Naive thymus-derived CD8-positive, alpha-beta T cell (primary cell): ENCODE measurements around the gene NRXN3. TPM values are rescaled to one million over a fixed set of nuclear protein-coding genes. Genes with fewer than 3 reads are reported as not detected.
"Not testable (repeated sequence)": the region's sequence is repeated elsewhere in the genome, so short reads cannot be mapped to it uniquely, and the experiment has no call there.

Source experiments
- ATAC-seq, 2 donors: fragments of 150-1000 bp; cut with Tn5 transposase in 1 of 2; sonication (Bioruptor Pico), chemical (Tn5 transposase) in 1 of 2; 1 replicate in 1 of 2; 2 replicates in 1 of 2; pipeline ENCODE4 v1.10.0; 2021; ENCODE audit warnings: mild to moderate bottlenecking in 2 of 2, moderate library complexity in 2 of 2
- POLR2A ChIA-PET: fragments of 350-600 bp; sonication (Branson Sonifier 250); formaldehyde crosslinking; loops from one replicate; lab custom pipeline; 2021; ENCODE audit warnings: antibody characterized with exemption; lab: Charles Lee
- DNase-seq, 10 donors: peaks; one replicate each; pipeline versions ENCODE4 v3.0.0 to v3.0.0-alpha.2; 2020 to 2022
- H3K27ac Mint-ChIP-seq, 10 donors: one replicate each; pipeline ENCODE4 v1.8.0; 2020 to 2022; ENCODE audit warnings: mild to moderate bottlenecking in 10 of 10, mixed read lengths in 10 of 10, moderate library complexity in 4 of 10, inconsistent platforms in 1 of 10
- H3K27me3 Mint-ChIP-seq, 5 donors: one replicate each; pipeline ENCODE4 v1.8.0; 2021 to 2022; ENCODE audit warnings: mixed read lengths in 5 of 5
- H3K36me3 Mint-ChIP-seq, 3 donors: one replicate each; pipeline ENCODE4 v1.8.0; 2020 to 2022; ENCODE audit warnings: mixed read lengths in 3 of 3, mild to moderate bottlenecking in 2 of 3, inconsistent platforms in 1 of 3
- H3K4me1 Mint-ChIP-seq, 4 donors: one replicate each; pipeline ENCODE4 v1.8.0; 2021 to 2022; ENCODE audit warnings: mixed read lengths in 4 of 4
- H3K4me3 Mint-ChIP-seq, 10 donors: one replicate each; pipeline ENCODE4 v1.8.0; 2020 to 2022; ENCODE audit warnings: mild to moderate bottlenecking in 10 of 10, mixed read lengths in 10 of 10, moderate library complexity in 6 of 10, inconsistent platforms in 1 of 10
- H3K9me3 Mint-ChIP-seq, 9 donors: one replicate each; pipeline ENCODE4 v1.8.0; 2020 to 2022; ENCODE audit warnings: mixed read lengths in 9 of 9, mild to moderate bottlenecking in 3 of 9, inconsistent platforms in 1 of 9, moderate library complexity in 1 of 9
- polyA plus RNA-seq, 3 donors: library from polyadenylated mRNA; unstranded; fragments of 300-500 nt; fragmentation: Illumina TruSeq; gene quantifications; one replicate each; pipeline ENCODE4 v1.2.3, GENCODE V29; 2021
- total RNA-seq, 8 experiments: library from RNA in 2 of 8; stranded (reverse) in 2 of 8; gene quantifications; one replicate each; pipeline ENCODE4 v1.2.3 and lab custom pipeline; 2021 to 2026

The NRXN3 gene
- total and polyA plus RNA-seq, 5 experiments from 2014 or later, result not detected

GRCh38 chr14:78405079-78405856 is 235.1 kb downstream of the NRXN3 start:
- H3K9me3 Mint-ChIP-seq, result peaks cover 0 to 16% (median 2%) of the 10 kb centered on the region in 9 donors
- POLR2A ChIA-PET, result no interaction called here
- no peak overlapping the region for H3K4me3 Mint-ChIP-seq
- H3K27me3 Mint-ChIP-seq, result peaks cover 0 to 40% (median 5%) of the 10 kb centered on the region in 5 donors
- no peaks in the 10 kb centered on the region for H3K36me3 Mint-ChIP-seq
- H3K4me1 Mint-ChIP-seq, result no peaks in the 10 kb centered on the region
- DNase-seq, result no peak
- no peak for ATAC-seq
- no peak overlapping the region for H3K27ac Mint-ChIP-seq

- no peaks in the 10 kb centered on the region for H3K4me1 Mint-ChIP-seq
- no peak overlapping the region for H3K4me3 Mint-ChIP-seq
- DNase-seq (no peak), ATAC-seq (no peak)
- no peak overlapping the region for H3K27ac Mint-ChIP-seq
- POLR2A ChIA-PET, result no interaction called here
- H3K27me3 Mint-ChIP-seq, result peaks cover 0 to 21% (median 3%) of the 10 kb centered on the region in 5 donors
- H3K36me3 Mint-ChIP-seq, result no peaks in the 10 kb centered on the region
- peaks cover 0 to 16% (median 4%) of the 10 kb centered on the region in 9 donors for H3K9me3 Mint-ChIP-seq
These were observed 242.3 kb downstream of the NRXN3 start for GRCh38 chr14:78412475-78412874.

GRCh38 chr14:78414172-78414571 is 244.0 kb downstream of the NRXN3 start:
- no peaks in the 10 kb centered on the region for H3K36me3 Mint-ChIP-seq

DNA sequence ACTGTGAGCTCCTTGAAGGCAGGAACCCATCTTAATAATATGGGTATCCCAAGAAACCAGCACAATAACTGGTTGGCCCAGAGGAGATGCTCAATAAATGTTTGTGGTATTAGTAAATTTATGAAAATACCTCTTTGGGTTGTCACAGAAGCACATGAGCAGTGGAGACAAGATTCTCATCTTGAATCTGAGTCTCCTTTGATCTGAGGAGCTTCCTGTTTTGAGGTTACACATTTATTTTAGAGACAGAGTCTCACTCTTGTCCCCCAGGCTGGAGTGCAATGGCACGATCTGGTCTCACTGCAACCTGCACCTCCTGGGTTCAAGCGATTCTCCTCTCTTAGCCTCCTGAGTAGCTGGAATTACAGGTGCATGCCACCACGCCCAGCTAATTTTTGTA is 247.4 kb downstream of the NRXN3 start:
- Mint-ChIP-seq H3K4me3 (no peak overlapping the region), H3K9me3 (peaks cover 0 to 4% (median 0%) of the 10 kb centered on the region in 9 donors), H3K4me1 (no peaks in the 10 kb centered on the region), H3K27me3 (peaks cover 0 to 18% (median 2%) of the 10 kb centered on the region in 5 donors), H3K36me3 (no peaks in the 10 kb centered on the region), H3K27ac (no peak overlapping the region)
- DNase-seq (no peak), ATAC-seq (no peak)
- POLR2A ChIA-PET, result no interaction called here

More at GRCh38 chr14:78414172-78414571, 244.0 kb downstream of the NRXN3 start:
- H3K27me3 Mint-ChIP-seq, result peaks cover 0 to 18% (median 2%) of the 10 kb centered on the region in 5 donors
- POLR2A ChIA-PET, result no interaction called here
- peaks cover 0 to 16% (median 4%) of the 10 kb centered on the region in 9 donors for H3K9me3 Mint-ChIP-seq
- no peak overlapping the region for H3K4me3 Mint-ChIP-seq
- no peak overlapping the region for H3K27ac Mint-ChIP-seq
- no peak for DNase-seq
- no peak for ATAC-seq
- H3K4me1 Mint-ChIP-seq, result no peaks in the 10 kb centered on the region

DNA sequence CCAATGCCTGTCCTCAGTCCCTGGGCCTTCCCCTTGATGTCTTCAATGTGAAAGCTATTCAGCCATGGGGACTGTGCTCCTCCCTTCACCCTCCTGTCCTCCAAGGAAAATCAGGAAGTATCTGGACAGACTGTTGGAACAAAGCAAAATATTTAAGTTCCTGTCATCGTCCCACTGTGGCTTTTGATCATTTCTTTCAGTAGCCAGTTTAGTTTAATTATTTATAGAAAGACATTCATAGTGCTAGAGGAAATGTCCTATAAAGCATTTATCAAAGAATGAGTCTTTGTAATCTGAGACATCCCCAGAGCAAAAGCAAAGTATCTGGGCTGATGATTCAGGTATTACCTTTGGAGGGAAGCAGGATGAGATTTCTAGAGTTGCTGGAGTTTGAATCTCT is 254.1 kb downstream of the NRXN3 start:
- Mint-ChIP-seq H3K27ac (no peak overlapping the region), H3K4me1 (no peaks in the 10 kb centered on the region), H3K4me3 (no peak overlapping the region), H3K36me3 (no peaks in the 10 kb centered on the region), H3K27me3 (peaks cover 0 to 12% (median 3%) of the 10 kb centered on the region in 5 donors), H3K9me3 (peaks cover 0 to 2% (median 0%) of the 10 kb centered on the region in 9 donors)
- DNase-seq, result no peak
- ATAC-seq, result no peak
- POLR2A ChIA-PET, result no interaction called here

DNA sequence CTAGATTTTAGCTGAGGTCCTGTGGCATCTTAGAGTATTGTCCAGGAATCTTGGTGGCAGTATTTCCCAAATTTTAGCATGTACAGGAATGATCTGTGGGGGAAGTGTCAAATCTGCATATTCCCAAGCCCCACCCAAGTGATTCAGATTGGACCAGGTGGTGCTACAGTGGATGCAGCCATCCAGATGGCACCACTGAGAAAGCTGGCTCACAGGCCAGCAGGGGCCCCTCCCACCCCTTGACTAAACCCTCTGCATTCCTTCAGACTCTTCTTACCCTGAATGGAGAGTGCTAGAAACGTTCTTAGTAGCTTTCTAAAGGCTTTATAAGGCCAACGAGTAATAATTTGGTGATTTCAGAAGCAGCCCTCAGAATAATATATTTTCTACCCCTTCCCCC is 255.2 kb downstream of the NRXN3 start:
- Mint-ChIP-seq H3K36me3 (no peaks in the 10 kb centered on the region), H3K27ac (peak overlapping the region in 1 of 10 donors; percentile 30), H3K4me1 (no peaks in the 10 kb centered on the region), H3K27me3 (peaks cover 0 to 12% (median 3%) of the 10 kb centered on the region in 5 donors), H3K9me3 (peaks cover 0 to 2% (median 0%) of the 10 kb centered on the region in 9 donors), H3K4me3 (no peak overlapping the region)
- no peak for ATAC-seq
- DNase-seq, result no peak
- POLR2A ChIA-PET, result no interaction called here

DNA sequence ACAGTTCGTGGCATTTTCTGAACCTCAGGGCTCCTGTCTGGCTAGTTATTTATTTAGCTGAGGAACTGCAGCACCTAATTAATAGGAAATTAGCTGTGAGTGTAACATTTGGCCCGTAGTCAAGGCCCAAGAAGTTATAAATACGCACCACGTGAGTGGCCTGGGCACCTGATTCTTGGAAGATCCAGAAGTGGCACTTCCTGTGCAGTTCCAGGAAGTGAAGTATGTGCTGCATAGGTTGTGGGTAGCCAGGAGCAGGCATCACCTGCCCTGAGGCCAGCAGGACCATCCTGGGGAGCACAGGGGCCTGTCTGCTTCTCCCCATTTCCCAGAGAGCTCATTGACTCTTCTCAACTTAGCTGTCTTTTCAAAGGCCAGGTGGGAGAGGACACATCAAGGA is 255.6 kb downstream of the NRXN3 start:
- H3K4me1 Mint-ChIP-seq, result no peaks in the 10 kb centered on the region
- DNase-seq (no peak), ATAC-seq (no peak)
- peaks cover 0 to 12% (median 3%) of the 10 kb centered on the region in 5 donors for H3K27me3 Mint-ChIP-seq
- H3K4me3 Mint-ChIP-seq, result no peak overlapping the region
- no peak overlapping the region for H3K27ac Mint-ChIP-seq
- peaks cover 0 to 2% (median 0%) of the 10 kb centered on the region in 9 donors for H3K9me3 Mint-ChIP-seq
- H3K36me3 Mint-ChIP-seq, result no peaks in the 10 kb centered on the region
- POLR2A ChIA-PET, result no interaction called here

GRCh38 chr14:78432046-78432445 is 261.9 kb downstream of the NRXN3 start:
- no peak overlapping the region for H3K27ac Mint-ChIP-seq
- no peaks in the 10 kb centered on the region for H3K4me1 Mint-ChIP-seq
- POLR2A ChIA-PET, result no interaction called here
- no peak for ATAC-seq
- no peak for DNase-seq
- H3K9me3 Mint-ChIP-seq, result no peaks in the 10 kb centered on the region
- peaks cover 0 to 11% (median 1%) of the 10 kb centered on the region in 5 donors for H3K27me3 Mint-ChIP-seq
- H3K36me3 Mint-ChIP-seq, result no peaks in the 10 kb centered on the region
- no peak overlapping the region for H3K4me3 Mint-ChIP-seq

- H3K4me1 Mint-ChIP-seq, DNase-seq, H3K4me3 Mint-ChIP-seq, H3K36me3 Mint-ChIP-seq, H3K27ac Mint-ChIP-seq, H3K9me3 Mint-ChIP-seq, ATAC-seq, POLR2A ChIA-PET: not testable (repeated sequence)
- peaks cover 2 to 34% (median 6%) of the 10 kb centered on the region in 5 donors for H3K27me3 Mint-ChIP-seq
These were observed 267.3 kb downstream of the NRXN3 start for GRCh38 chr14:78437448-78437847.

DNA sequence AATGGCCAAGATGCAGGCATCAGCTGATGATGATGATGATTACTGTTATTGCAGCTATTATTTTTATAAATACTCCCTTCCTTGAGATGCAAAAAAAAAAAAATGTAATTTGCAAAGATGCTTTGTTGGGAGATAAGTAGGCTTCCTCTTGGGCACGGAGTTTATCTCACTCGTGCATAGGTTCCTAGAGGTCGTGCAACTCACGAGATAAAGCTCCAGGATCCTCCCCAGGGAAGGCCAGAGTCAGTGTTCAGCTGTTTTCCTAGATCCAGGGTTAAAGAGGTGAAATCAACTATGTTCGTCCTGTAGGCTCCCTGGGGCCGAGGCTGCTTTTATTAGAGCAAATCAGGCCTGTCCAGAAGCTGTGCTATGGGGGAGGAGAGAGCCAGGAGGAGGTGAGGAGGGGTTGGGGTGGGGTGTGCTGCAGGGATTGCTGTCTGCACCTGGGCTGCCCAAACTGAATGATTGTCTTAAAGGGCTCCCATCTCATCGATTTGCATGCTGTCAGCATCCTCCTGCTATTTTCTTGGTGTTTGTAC is 270.3 kb downstream of the NRXN3 start:
- no peak overlapping the region for H3K27ac Mint-ChIP-seq
- DNase-seq (no peak), ATAC-seq (no peak)
- H3K27me3 Mint-ChIP-seq, result peaks cover 2 to 41% (median 8%) of the 10 kb centered on the region in 5 donors
- H3K4me1 Mint-ChIP-seq, result no peaks in the 10 kb centered on the region
- no peaks in the 10 kb centered on the region for H3K36me3 Mint-ChIP-seq
- no peak overlapping the region for H3K4me3 Mint-ChIP-seq
- POLR2A ChIA-PET, result no interaction called here
- peaks cover 0 to 4% (median 0%) of the 10 kb centered on the region in 9 donors for H3K9me3 Mint-ChIP-seq

DNA sequence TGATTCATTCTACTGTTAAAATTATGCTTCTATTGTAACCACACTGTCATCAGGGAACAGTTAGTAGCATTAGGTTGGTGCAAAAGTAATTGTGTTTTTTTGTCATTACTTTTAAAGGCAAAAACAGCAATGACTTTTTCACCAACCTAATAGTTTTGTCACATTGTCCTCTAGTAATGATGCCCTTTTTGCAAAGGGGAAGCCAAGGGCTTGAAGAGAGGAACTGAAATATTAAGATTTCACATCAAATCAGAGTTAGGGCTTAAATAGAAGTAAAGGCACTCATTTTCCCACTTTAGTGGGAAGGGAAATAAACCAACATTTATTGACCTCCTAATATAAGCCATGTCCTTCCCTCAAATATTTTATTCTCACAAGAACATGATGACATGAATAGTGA is 273.7 kb downstream of the NRXN3 start:
- peaks cover 3 to 27% (median 6%) of the 10 kb centered on the region in 5 donors for H3K27me3 Mint-ChIP-seq
- H3K4me1 Mint-ChIP-seq, result no peaks in the 10 kb centered on the region
- no peak overlapping the region for H3K27ac Mint-ChIP-seq
- H3K9me3 Mint-ChIP-seq, result peaks cover 0 to 5% (median 0%) of the 10 kb centered on the region in 9 donors
- no peaks in the 10 kb centered on the region for H3K36me3 Mint-ChIP-seq
- ATAC-seq (no peak), DNase-seq (no peak)
- POLR2A ChIA-PET, result no interaction called here
- H3K4me3 Mint-ChIP-seq, result no peak overlapping the region

DNA sequence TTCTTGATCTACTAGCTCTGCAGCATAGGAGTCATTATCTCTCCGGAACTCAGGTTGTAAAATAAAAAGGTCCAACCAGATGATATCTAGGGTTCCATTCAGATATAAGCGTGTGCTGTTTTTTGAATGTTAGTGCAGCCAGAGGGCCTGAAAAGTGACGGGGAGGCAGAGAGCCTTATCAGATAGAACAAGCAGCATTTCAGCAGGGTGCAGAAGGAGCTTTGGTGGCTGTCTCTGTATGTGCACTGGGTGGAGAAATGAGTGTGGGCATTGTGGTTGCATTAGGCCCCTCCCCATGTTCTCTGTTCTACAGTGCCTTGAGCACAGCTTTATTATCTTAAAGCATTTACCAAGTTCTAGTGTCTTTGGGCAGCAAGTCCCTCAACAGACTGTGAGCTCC is 275.1 kb downstream of the NRXN3 start:
- Mint-ChIP-seq H3K36me3 (no peaks in the 10 kb centered on the region), H3K27me3 (peaks cover 3 to 24% (median 6%) of the 10 kb centered on the region in 5 donors), H3K27ac (no peak overlapping the region), H3K4me1 (no peaks in the 10 kb centered on the region), H3K4me3 (no peak overlapping the region), H3K9me3 (peaks cover 0 to 5% (median 0%) of the 10 kb centered on the region in 9 donors)
- ATAC-seq, result no peak
- DNase-seq, result no peak
- POLR2A ChIA-PET, result no interaction called here

DNA sequence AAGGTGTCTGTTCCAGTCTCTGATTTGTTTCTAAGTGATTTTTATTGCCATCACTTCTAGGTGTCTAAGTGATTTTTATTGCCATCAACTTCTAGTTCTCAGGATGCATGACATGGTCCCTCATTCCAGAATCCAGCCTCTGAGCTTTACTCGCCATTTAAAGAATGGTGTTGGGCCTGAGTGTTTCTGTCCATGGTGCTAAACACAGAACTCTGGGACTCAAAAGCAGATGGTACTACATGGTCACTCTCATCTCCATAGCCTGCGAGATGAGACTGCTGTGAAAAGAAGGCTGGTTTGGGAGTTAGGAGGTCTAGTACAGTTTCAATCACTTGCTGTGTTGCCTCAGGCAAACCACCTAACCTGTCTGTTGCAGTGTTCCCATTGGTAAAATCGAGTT is 276.6 kb downstream of the NRXN3 start:
- Mint-ChIP-seq H3K27me3 (peaks cover 0 to 13% (median 3%) of the 10 kb centered on the region in 5 donors), H3K9me3 (peaks cover 0 to 4% (median 0%) of the 10 kb centered on the region in 9 donors), H3K4me3 (no peak overlapping the region), H3K27ac (no peak overlapping the region), H3K36me3 (no peaks in the 10 kb centered on the region), H3K4me1 (no peaks in the 10 kb centered on the region)
- POLR2A ChIA-PET, result no interaction called here
- DNase-seq (no peak), ATAC-seq (no peak)
